K562 (cell line): Measurements from ENCODE around the gene SPATA25. TPM values are rescaled to one million over a fixed set of nuclear protein-coding genes. Genes with fewer than 3 reads are reported as not detected.

Experiments used
- CHAMP1 ChIP-seq: fragments of 450-650 bp; IDR thresholded peaks from 2 replicates; pipeline ENCODE4 v1.6.1; 2016; ENCODE audit warnings: mild to moderate bottlenecking
- COPS2 ChIP-seq: fragments of 450-650 bp; conservative IDR thresholded peaks from 2 replicates; pipeline ENCODE4 v1.6.1; 2016; ENCODE audit warnings: mild to moderate bottlenecking, moderate library complexity
- CREB1 ChIP-seq, 2 experiments: sonication (generic) in 1 of 2; formaldehyde crosslinking in 1 of 2; IDR thresholded peaks; 2 replicates each; pipeline versions ENCODE4 v1.6.1 to v1.8.0; 2012 to 2022; ENCODE audit warnings: inconsistent platforms in 1 of 2, mild to moderate bottlenecking in 1 of 2, missing genetic modification reagents in 1 of 2, moderate library complexity in 1 of 2
- DACH1 ChIP-seq: fragments of 450-650 bp; IDR thresholded peaks from 2 replicates; pipeline ENCODE4 v1.6.1; 2018; ENCODE audit not compliant: partially characterized antibody
- DLX4 ChIP-seq: fragments of 250-450 bp; sonication (Bioruptor Pico); IDR thresholded peaks from 2 replicates; pipeline ENCODE4 v1.6.1; 2021; ENCODE audit warnings: mild to moderate bottlenecking
- EGR1 ChIP-seq: fragments of 450-650 bp; conservative IDR thresholded peaks from 2 replicates; pipeline ENCODE4 v1.6.1; 2017; ENCODE audit warnings: mild to moderate bottlenecking
- EZH2 ChIP-seq: IDR thresholded peaks from 2 replicates; pipeline ENCODE4 v1.6.1; 2012; ENCODE audit warnings: low read depth, mild to moderate bottlenecking, inconsistent platforms, low read length, borderline replicate concordance
- HNRNPH1 ChIP-seq: fragments of 200-400 bp; formaldehyde crosslinking; optimal IDR thresholded peaks from 2 replicates; pipeline ENCODE3; 2017; ENCODE audit warnings: low read depth, mild to moderate bottlenecking, low read length, moderate library complexity
- L3MBTL2 ChIP-seq: fragments of 450-650 bp; IDR thresholded peaks from 2 replicates; pipeline ENCODE4 v1.6.1; 2016; ENCODE audit warnings: mild to moderate bottlenecking, moderate library complexity
- NBN ChIP-seq: fragments of 450-650 bp; IDR thresholded peaks from 2 replicates; pipeline ENCODE4 v1.6.1; 2016; ENCODE audit warnings: low read depth, mild to moderate bottlenecking
- POLR3G ChIP-seq: IDR thresholded peaks from 2 replicates; pipeline ENCODE4 v1.6.1; 2011; ENCODE audit not compliant: insufficient read length, insufficient replicate concordance; ENCODE audit errors: extremely low read depth
- SMARCA5 ChIP-seq: fragments of 450-650 bp; IDR thresholded peaks from 2 replicates; pipeline ENCODE4 v1.6.1; 2016
- TCF3 ChIP-seq: sonication (generic); formaldehyde crosslinking; IDR thresholded peaks from 2 replicates; pipeline ENCODE4 v1.4.0; 2020; ENCODE audit warnings: mild to moderate bottlenecking, missing genetic modification reagents
- ZC3H11A ChIP-seq: IDR thresholded peaks from 2 replicates; pipeline ENCODE4 v1.6.1; 2012; ENCODE audit warnings: low read depth, low read length, improper control_type of control experiment
- ZC3H8 ChIP-seq: fragments of 450-650 bp; IDR thresholded peaks from 2 replicates; pipeline ENCODE4 v1.6.1; 2017
- ZNF175 ChIP-seq: fragments of 200-800 bp; sonication (Bioruptor generic); IDR thresholded peaks from 2 replicates; pipeline ENCODE4 v1.6.1; 2016; ENCODE audit warnings: low read depth, mild to moderate bottlenecking, missing genetic modification characterization, missing compliant biosample characterization
- ZNF253 ChIP-seq: fragments of 250-450 bp; sonication (Bioruptor Pico); conservative IDR thresholded peaks from 2 replicates; pipeline ENCODE4 v1.6.1; 2021; ENCODE audit warnings: mild to moderate bottlenecking
- ZNF561 ChIP-seq: fragments of 450-650 bp; formaldehyde crosslinking; conservative IDR thresholded peaks from 2 replicates; pipeline ENCODE4 v1.4.0; 2020; ENCODE audit warnings: mild to moderate bottlenecking, moderate library complexity
- ZNF584 ChIP-seq: fragments of 200-800 bp; sonication (Bioruptor generic); IDR thresholded peaks from 2 replicates; pipeline ENCODE4 v1.6.1; 2016; ENCODE audit warnings: low read depth, mild to moderate bottlenecking, missing genetic modification characterization, missing compliant biosample characterization
- polyA plus RNA-seq, 8 experiments: library from polyadenylated mRNA; depleted of rRNA in 4 of 8; stranded (reverse) in 5 of 8; unstranded in 3 of 8; fragments of >200 nt; fragmentation: Nextera tagmentation in 2 of 8; fragmentation: Illumina TruSeq in 1 of 8; extraction: Ambion mirVana in 2 of 8; extraction: Trizol in 1 of 8; gene quantifications; 2 replicates each; pipeline versions ENCODE4 v1.2.1 to v1.2.3, GENCODE V29; 2011 to 2014; ENCODE audit warnings: inconsistent platforms in 1 of 8, missing spikeins in 1 of 8
- total RNA-seq, 7 experiments: library from RNA; depleted of rRNA in 6 of 7; stranded (reverse); fragments of >200 nt in 6 of 7; fragmentation: Illumina TruSeq in 2 of 7; extraction: Trizol in 2 of 7; gene quantifications; 2 replicates each; pipeline versions ENCODE4 v1.2.1 to v1.2.3, GENCODE V29; 2011 to 2021; ENCODE audit warnings: low replicate concordance in 1 of 7
- TF ChIP-seq, protein P1 (sequence below): fragments of 250-450 bp; sonication (Bioruptor Pico); IDR thresholded peaks from 2 replicates; pipeline ENCODE4 v1.5.0; 2021
- TF ChIP-seq, protein P2 (sequence below): fragments of 450-650 bp; formaldehyde crosslinking; IDR thresholded peaks from 2 replicates; pipeline ENCODE4 v1.4.0; 2022; ENCODE audit warnings: missing genetic modification characterization
- TF ChIP-seq, protein P3 (sequence below): fragments of 450-650 bp; IDR thresholded peaks from 2 replicates; pipeline ENCODE4 v1.6.1; 2017; ENCODE audit warnings: antibody characterized with exemption

The SPATA25 gene
- total and polyA plus RNA-seq, 9 of the 15 experiments (the other 6 are each of a cell fraction or from before 2014, with no cell fraction given): 0.21 to 0.95 (median 0.53) TPM; not detected in 3

GRCh38 chr20:45934586-45935415 is 47.4 kb upstream of the SPATA25 start, which contains the start of gene PCIF1 (continued):
- TF ChIP-seq SMARCA5 (no peak), ZNF584 (CRISPR knock-in tag) (peak; percentile 84; the same call in 1 of the 2 replicates), HNRNPH1 (no peak), ZC3H8 (no peak), L3MBTL2 (peak; percentile 28; the same call in 1 of the 2 replicates), DLX4 (CRISPR knock-in tag) (no peak), TCF3 (CRISPR knock-in tag) (no peak; the same call in 1 of the 2 replicates), ZNF561 (no peak), ZC3H11A (no peak), NBN (no peak), DACH1 (no peak), COPS2 (no peak), CREB1 (IDR thresholded peaks at IDR 0.05) (peak; percentile 72; the same call in 1 of the 2 replicates), CREB1 (CRISPR knock-in tag; IDR thresholded peaks at IDR 0.05) (no peak), EGR1 (peak; percentile 75), POLR3G (no peak), ZNF175 (CRISPR knock-in tag) (peak; percentile 72; the same call in 1 of the 2 replicates), CHAMP1 (no peak), EZH2 (no peak), ZNF253 (CRISPR knock-in tag) (no peak)
- TF ChIP-seq, protein P1, sequence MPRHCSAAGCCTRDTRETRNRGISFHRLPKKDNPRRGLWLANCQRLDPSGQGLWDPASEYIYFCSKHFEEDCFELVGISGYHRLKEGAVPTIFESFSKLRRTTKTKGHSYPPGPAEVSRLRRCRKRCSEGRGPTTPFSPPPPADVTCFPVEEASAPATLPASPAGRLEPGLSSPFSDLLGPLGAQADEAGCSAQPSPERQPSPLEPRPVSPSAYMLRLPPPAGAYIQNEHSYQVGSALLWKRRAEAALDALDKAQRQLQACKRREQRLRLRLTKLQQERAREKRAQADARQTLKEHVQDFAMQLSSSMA: peak; percentile 100
- TF ChIP-seq, protein P2, sequence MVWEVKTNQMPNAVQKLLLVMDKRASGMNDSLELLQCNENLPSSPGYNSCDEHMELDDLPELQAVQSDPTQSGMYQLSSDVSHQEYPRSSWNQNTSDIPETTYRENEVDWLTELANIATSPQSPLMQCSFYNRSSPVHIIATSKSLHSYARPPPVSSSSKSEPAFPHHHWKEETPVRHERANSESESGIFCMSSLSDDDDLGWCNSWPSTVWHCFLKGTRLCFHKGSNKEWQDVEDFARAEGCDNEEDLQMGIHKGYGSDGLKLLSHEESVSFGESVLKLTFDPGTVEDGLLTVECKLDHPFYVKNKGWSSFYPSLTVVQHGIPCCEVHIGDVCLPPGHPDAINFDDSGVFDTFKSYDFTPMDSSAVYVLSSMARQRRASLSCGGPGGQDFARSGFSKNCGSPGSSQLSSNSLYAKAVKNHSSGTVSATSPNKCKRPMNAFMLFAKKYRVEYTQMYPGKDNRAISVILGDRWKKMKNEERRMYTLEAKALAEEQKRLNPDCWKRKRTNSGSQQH (CRISPR knock-in tag): peak; percentile 61; the same call in 1 of the 2 replicates
- TF ChIP-seq, protein P3, sequence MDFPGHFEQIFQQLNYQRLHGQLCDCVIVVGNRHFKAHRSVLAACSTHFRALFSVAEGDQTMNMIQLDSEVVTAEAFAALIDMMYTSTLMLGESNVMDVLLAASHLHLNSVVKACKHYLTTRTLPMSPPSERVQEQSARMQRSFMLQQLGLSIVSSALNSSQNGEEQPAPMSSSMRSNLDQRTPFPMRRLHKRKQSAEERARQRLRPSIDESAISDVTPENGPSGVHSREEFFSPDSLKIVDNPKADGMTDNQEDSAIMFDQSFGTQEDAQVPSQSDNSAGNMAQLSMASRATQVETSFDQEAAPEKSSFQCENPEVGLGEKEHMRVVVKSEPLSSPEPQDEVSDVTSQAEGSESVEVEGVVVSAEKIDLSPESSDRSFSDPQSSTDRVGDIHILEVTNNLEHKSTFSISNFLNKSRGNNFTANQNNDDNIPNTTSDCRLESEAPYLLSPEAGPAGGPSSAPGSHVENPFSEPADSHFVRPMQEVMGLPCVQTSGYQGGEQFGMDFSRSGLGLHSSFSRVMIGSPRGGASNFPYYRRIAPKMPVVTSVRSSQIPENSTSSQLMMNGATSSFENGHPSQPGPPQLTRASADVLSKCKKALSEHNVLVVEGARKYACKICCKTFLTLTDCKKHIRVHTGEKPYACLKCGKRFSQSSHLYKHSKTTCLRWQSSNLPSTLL: no peak
